Endothelial cell of umbilical vein (primary cell): ENCODE measurements around the gene WRNIP1.

Experiments
- EZH2 ChIP-seq: IDR thresholded peaks from 2 replicates; pipeline ENCODE4 v1.6.1; 2012; ENCODE audit warnings: borderline replicate concordance, low read depth, mild to moderate bottlenecking, moderate library complexity, low read length, inconsistent platforms; ENCODE audit not compliant: severe bottlenecking
- TF ChIP-seq, protein P1 (sequence below), 2 donors: IDR thresholded peaks; 1 replicate in 1 of 2; 2 replicates in 1 of 2; pipeline ENCODE4 v1.5.1; 2011; ENCODE audit warnings: low read length in 2 of 2, mild to moderate bottlenecking in 2 of 2, moderate library complexity in 2 of 2, control low read depth in 1 of 2, inconsistent platforms in 1 of 2, low read depth in 1 of 2; ENCODE audit not compliant: insufficient read depth in 1 of 2; ENCODE audit errors: extremely low read depth in 1 of 2
- TF ChIP-seq, protein P2 (sequence below): IDR thresholded peaks from 2 replicates; pipeline ENCODE4 v1.6.1; 2011; ENCODE audit not compliant: insufficient read depth, insufficient read length

DNA sequence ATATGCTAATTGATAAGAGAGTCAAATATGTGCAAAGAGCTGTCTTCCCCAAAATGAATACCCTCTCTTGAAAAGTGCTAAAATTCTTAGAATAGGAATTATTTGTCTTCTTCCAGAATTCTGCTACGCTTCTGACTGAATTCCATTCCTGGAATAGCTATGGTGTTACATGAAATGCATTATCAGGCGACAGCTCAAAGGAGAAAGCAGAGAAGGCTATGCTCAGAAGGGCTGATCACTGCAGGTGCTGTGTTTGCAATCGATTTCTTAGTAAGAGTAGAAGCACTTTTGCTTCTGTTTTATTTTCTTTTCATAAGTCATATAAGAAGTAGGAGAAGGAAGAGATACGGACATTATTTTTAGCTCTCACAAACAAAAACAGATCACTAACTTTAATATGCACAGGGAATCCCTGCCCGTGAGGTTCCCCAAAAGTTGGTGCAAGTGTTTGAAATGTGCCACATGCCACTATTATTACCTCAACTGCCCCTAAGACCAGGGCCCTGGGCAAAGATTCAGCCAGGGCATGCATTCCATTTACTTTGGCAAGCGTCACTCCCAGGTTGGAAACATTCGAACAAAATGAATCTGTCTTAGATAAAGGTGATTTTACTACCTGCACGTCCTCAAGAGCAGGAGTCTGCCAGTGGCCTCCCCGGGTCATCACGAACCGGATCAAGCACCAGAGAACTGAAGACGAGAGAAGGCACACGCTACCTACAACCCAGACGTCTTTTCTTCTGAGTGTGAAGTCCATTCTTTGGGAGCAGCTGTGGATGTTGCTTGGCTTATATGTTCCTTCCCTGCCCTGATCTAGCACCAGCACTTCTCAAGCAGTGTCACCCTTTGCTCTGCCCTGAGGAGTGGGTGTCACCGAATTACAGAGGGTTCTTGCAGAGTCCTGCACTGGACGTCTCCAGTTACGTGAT lies 21.6 kb upstream of the WRNIP1 start:
- TF ChIP-seq, protein P1, sequence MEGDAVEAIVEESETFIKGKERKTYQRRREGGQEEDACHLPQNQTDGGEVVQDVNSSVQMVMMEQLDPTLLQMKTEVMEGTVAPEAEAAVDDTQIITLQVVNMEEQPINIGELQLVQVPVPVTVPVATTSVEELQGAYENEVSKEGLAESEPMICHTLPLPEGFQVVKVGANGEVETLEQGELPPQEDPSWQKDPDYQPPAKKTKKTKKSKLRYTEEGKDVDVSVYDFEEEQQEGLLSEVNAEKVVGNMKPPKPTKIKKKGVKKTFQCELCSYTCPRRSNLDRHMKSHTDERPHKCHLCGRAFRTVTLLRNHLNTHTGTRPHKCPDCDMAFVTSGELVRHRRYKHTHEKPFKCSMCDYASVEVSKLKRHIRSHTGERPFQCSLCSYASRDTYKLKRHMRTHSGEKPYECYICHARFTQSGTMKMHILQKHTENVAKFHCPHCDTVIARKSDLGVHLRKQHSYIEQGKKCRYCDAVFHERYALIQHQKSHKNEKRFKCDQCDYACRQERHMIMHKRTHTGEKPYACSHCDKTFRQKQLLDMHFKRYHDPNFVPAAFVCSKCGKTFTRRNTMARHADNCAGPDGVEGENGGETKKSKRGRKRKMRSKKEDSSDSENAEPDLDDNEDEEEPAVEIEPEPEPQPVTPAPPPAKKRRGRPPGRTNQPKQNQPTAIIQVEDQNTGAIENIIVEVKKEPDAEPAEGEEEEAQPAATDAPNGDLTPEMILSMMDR (IDR thresholded peaks at IDR 0.05; ENCODE audit: extremely low read depth in 1 of 2, insufficient read depth in 1 of 2, low read depth in 1 of 2, low read length in 2 of 2) = no peak
- TF ChIP-seq, protein P2, sequence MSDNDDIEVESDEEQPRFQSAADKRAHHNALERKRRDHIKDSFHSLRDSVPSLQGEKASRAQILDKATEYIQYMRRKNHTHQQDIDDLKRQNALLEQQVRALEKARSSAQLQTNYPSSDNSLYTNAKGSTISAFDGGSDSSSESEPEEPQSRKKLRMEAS = no peak
- no peak for TF ChIP-seq EZH2
